K562 (cell line): Measurements from ENCODE around the gene ACTN4. TPM values are rescaled to one million over a fixed set of nuclear protein-coding genes. Genes with fewer than 3 reads are reported as not detected.

ENCODE experiments used
- ATAC-seq: fragments of 200-7000 bp; cut with Tn5 transposase; 3 replicates; pipeline ENCODE4 v1.9.1; 2020; ENCODE audit warnings: moderate library complexity
- BruUV-seq: library from RNA; stranded (reverse); fragments of 400-500 nt; replicated peaks from 2 replicates; lab custom pipeline; 2021; lab: Mats Ljungman, UMichigan
- CTCF ChIA-PET: fragments of 300-600 bp; formaldehyde crosslinking; extraction: SDS; loops from one replicate; lab custom pipeline; 2021; ENCODE audit warnings: low intra/inter-chr PET ratio; lab: Yijun Ruan, JAX
- POLR2A ChIA-PET: fragments of 300-600, 350-650 bp; sonication (Branson Sonifier 250); formaldehyde crosslinking; extraction: SDS; loops from one replicate; lab custom pipeline; 2021; ENCODE audit warnings: antibody characterized with exemption, inconsistent platforms; lab: Yijun Ruan, JAX
- DNase-seq, 4 experiments: peaks; one replicate each; pipeline versions ENCODE4 v3.0.0 to v3.0.0-alpha.2; 2011 to 2018; ENCODE audit warnings: low spot score in 3 of 4, mixed read lengths in 3 of 4; ENCODE audit errors: extremely low read depth in 1 of 4
- FAIRE-seq: peaks from 2 replicates; lab custom pipeline; 2011; peaks lifted over from hg19 to GRCh38; lab: Jason Lieb, UNC
- H2AFZ ChIP-seq: 2 replicates; pipeline ENCODE4 v1.6.0; 2011; ENCODE audit warnings: low read depth, low read length, control low read depth, inconsistent platforms
- H3K27ac ChIP-seq: fragments of 200-600 bp; 3 replicates; pipeline ENCODE4 v1.8.0; 2011; ENCODE audit warnings: low read depth, mild to moderate bottlenecking, control low read depth, inconsistent platforms, low read length, moderate library complexity, mixed read lengths; ENCODE audit errors: extremely low read depth
- H3K27me3 ChIP-seq, 2 experiments: fragments of 300-600 bp in 1 of 2; 2 replicates in 1 of 2; 3 replicates in 1 of 2; pipeline versions ENCODE4 v1.6.0 to v1.8.0; 2011; ENCODE audit warnings: inconsistent platforms in 2 of 2, low read length in 2 of 2, mild to moderate bottlenecking in 1 of 2, mixed read lengths in 1 of 2, moderate library complexity in 1 of 2; ENCODE audit not compliant: control insufficient read depth in 2 of 2, insufficient read depth in 2 of 2
- H3K36me3 ChIP-seq: fragments of 300-600 bp; 3 replicates; pipeline ENCODE4 v1.8.0; 2011; ENCODE audit warnings: mild to moderate bottlenecking, low read length, inconsistent platforms; ENCODE audit not compliant: control insufficient read depth, insufficient read depth
- H3K4me1 ChIP-seq, 2 experiments: fragments of 200-600 bp in 1 of 2; replicated peaks in 1 of 2; 2 replicates in 1 of 2; 3 replicates in 1 of 2; pipeline versions ENCODE4 v1.5.1 to v1.8.0; 2011; ENCODE audit warnings: inconsistent platforms in 2 of 2, low read length in 2 of 2, mild to moderate bottlenecking in 1 of 2, mixed read lengths in 1 of 2, moderate library complexity in 1 of 2; ENCODE audit not compliant: control insufficient read depth in 2 of 2, insufficient read depth in 2 of 2
- H3K4me2 ChIP-seq: 2 replicates; pipeline ENCODE4 v1.6.1; 2011; ENCODE audit warnings: low read length, control low read depth, inconsistent platforms, mixed read lengths; ENCODE audit not compliant: insufficient read depth
- H3K4me3 ChIP-seq: fragments of 200-600 bp; sonication (generic), shearing (Covaris generic); 2 replicates; pipeline ENCODE4 v1.5.1; 2016; ENCODE audit warnings: control low read depth, inconsistent platforms
- H3K79me2 ChIP-seq: fragments of 200-600 bp; 3 replicates; pipeline ENCODE4 v1.8.0; 2011; ENCODE audit warnings: low read length, inconsistent platforms; ENCODE audit not compliant: control insufficient read depth, insufficient read depth
- H3K9ac ChIP-seq, 2 experiments: 2 replicates each; pipeline versions ENCODE4 v1.6.0 to v1.6.1; 2011; ENCODE audit warnings: low read depth in 2 of 2, low read length in 2 of 2, control low read depth in 1 of 2, inconsistent platforms in 1 of 2, mild to moderate bottlenecking in 1 of 2, mixed read lengths in 1 of 2; ENCODE audit not compliant: insufficient read depth in 1 of 2
- H3K9me1 ChIP-seq: one replicate; pipeline ENCODE4 v1.6.0; 2011; ENCODE audit warnings: inconsistent platforms, mild to moderate bottlenecking, low read length, moderate library complexity; ENCODE audit not compliant: control insufficient read depth, insufficient read depth
- H3K9me3 ChIP-seq: replicated peaks from 2 replicates; pipeline ENCODE4 v1.5.1; 2011; ENCODE audit warnings: low read depth, low read length, inconsistent platforms; ENCODE audit not compliant: control insufficient read depth, insufficient read depth
- H4K20me1 ChIP-seq: replicated peaks from 2 replicates; pipeline ENCODE4 v1.6.1; 2011; ENCODE audit warnings: low read length, inconsistent platforms, mixed read lengths; ENCODE audit not compliant: control insufficient read depth, insufficient read depth
- CCNT2 ChIP-seq: IDR thresholded peaks from 2 replicates; pipeline ENCODE4 v1.6.1; 2011; ENCODE audit warnings: borderline replicate concordance, low read depth, mild to moderate bottlenecking, moderate library complexity, mixed read lengths, low read length; ENCODE audit not compliant: insufficient read length; ENCODE audit errors: extremely low read depth
- CEBPG ChIP-seq, 3 experiments: fragments of 200-800 bp in 1 of 3; sonication (Bioruptor generic) in 1 of 3; sonication (generic) in 1 of 3; formaldehyde crosslinking in 1 of 3; IDR thresholded peaks in 2 of 3; conservative IDR thresholded peaks in 1 of 3; 2 replicates each; pipeline versions ENCODE4 v1.6.1 to v1.8.0; 2016 to 2022; ENCODE audit warnings: missing compliant biosample characterization in 2 of 3, missing genetic modification characterization in 2 of 3, mild to moderate bottlenecking in 1 of 3, missing genetic modification reagents in 1 of 3
- CREM ChIP-seq: IDR thresholded peaks from 2 replicates; pipeline ENCODE4 v1.6.1; 2014; ENCODE audit warnings: antibody characterized with exemption, low read depth
- CXXC5 ChIP-seq: fragments of 250-450 bp; sonication (Bioruptor Pico); IDR thresholded peaks from 2 replicates; pipeline ENCODE4 v1.8.0; 2022; ENCODE audit warnings: inconsistent platforms, mild to moderate bottlenecking, moderate library complexity
- DDX20 ChIP-seq: fragments of 450-650 bp; IDR thresholded peaks from 2 replicates; pipeline ENCODE4 v1.6.1; 2016; ENCODE audit warnings: missing genetic modification characterization, low read depth, mild to moderate bottlenecking, missing compliant biosample characterization, moderate library complexity
- EGR1 ChIP-seq: fragments of 450-650 bp; conservative IDR thresholded peaks from 2 replicates; pipeline ENCODE4 v1.6.1; 2017; ENCODE audit warnings: mild to moderate bottlenecking
- HMGN3 ChIP-seq: IDR thresholded peaks from 2 replicates; pipeline ENCODE4 v1.6.1; 2011; ENCODE audit warnings: borderline replicate concordance, low read depth, mild to moderate bottlenecking, mixed read lengths, low read length; ENCODE audit not compliant: insufficient read length; ENCODE audit errors: extremely low read depth
- HNRNPL ChIP-seq: fragments of 200-400 bp; formaldehyde crosslinking; IDR thresholded peaks from 2 replicates; pipeline ENCODE4 v1.6.1; 2017; ENCODE audit warnings: low read depth, mild to moderate bottlenecking, low read length
- KLF13 ChIP-seq: fragments of 450-650 bp; IDR thresholded peaks from 2 replicates; pipeline ENCODE4 v1.6.1; 2016; ENCODE audit warnings: missing genetic modification characterization, low read depth, mild to moderate bottlenecking, missing compliant biosample characterization, moderate library complexity, borderline replicate concordance
- NCOA6 ChIP-seq: fragments of 450-650 bp; IDR thresholded peaks from 2 replicates; pipeline ENCODE4 v1.6.1; 2017; ENCODE audit warnings: mild to moderate bottlenecking
- NFIC ChIP-seq: fragments of 450-650 bp; IDR thresholded peaks from 2 replicates; pipeline ENCODE4 v1.6.1; 2017; ENCODE audit warnings: mild to moderate bottlenecking, inconsistent platforms
- NR2C2 ChIP-seq, 2 experiments: fragments of 200-800 bp in 1 of 2; sonication (Bioruptor generic) in 1 of 2; sonication (generic) in 1 of 2; formaldehyde crosslinking in 1 of 2; IDR thresholded peaks; 2 replicates each; pipeline versions ENCODE4 v1.6.1 to v1.8.0; 2016 to 2022; ENCODE audit warnings: mild to moderate bottlenecking in 1 of 2, missing compliant biosample characterization in 1 of 2, missing genetic modification characterization in 1 of 2, missing genetic modification reagents in 1 of 2
- RB1 ChIP-seq: fragments of 450-650 bp; IDR thresholded peaks from 2 replicates; pipeline ENCODE4 v1.6.1; 2017; ENCODE audit warnings: low read depth, mild to moderate bottlenecking
- ZBTB7A ChIP-seq: IDR thresholded peaks from 2 replicates; pipeline ENCODE4 v1.6.1; 2011; ENCODE audit warnings: low read depth, mild to moderate bottlenecking, low read length, moderate library complexity, borderline replicate concordance; ENCODE audit not compliant: control insufficient read depth
- ZFP30 ChIP-seq: fragments of 250-450 bp; sonication (Bioruptor Pico); IDR thresholded peaks from 2 replicates; pipeline ENCODE4 v1.8.0; 2022; ENCODE audit warnings: moderate library complexity, mild to moderate bottlenecking, inconsistent platforms, borderline replicate concordance
- WGBS: fragments of 100-300 bp; shearing (Covaris generic); methylation state at CpG from one replicate; pipeline ENCODE4 v1.1.6; 2016; ENCODE audit warnings: low coverage, mixed read lengths; ENCODE audit not compliant: insufficient coverage; ENCODE audit errors: missing lambda C conversion rate; 5-methylcytosine and 5-hydroxymethylcytosine counted together
- in situ Hi-C: fragments of 300-500 bp; cut with MboI; formaldehyde crosslinking; loops from 4 replicates; pipeline ENCODE4 v1.15.0; 2018; ENCODE audit warnings: inconsistent platforms, mixed read lengths
- intact Hi-C: fragments of 100-400 bp; cut with micrococcal nuclease; formaldehyde crosslinking; loops from 2 replicates; pipeline ENCODE4 v1.14.2; 2022
- polyA plus RNA-seq, 8 experiments: library from polyadenylated mRNA; depleted of rRNA in 4 of 8; stranded (reverse) in 5 of 8; unstranded in 3 of 8; fragments of >200 nt; fragmentation: Nextera tagmentation in 2 of 8; fragmentation: Illumina TruSeq in 1 of 8; extraction: Ambion mirVana in 2 of 8; extraction: Trizol in 1 of 8; gene quantifications; 2 replicates each; pipeline versions ENCODE4 v1.2.1 to v1.2.3, GENCODE V29; 2011 to 2014; ENCODE audit warnings: inconsistent platforms in 1 of 8, missing spikeins in 1 of 8
- total RNA-seq, 7 experiments: library from RNA; depleted of rRNA in 6 of 7; stranded (reverse); fragments of >200 nt in 6 of 7; fragmentation: Illumina TruSeq in 2 of 7; extraction: Trizol in 2 of 7; gene quantifications; 2 replicates each; pipeline versions ENCODE4 v1.2.1 to v1.2.3, GENCODE V29; 2011 to 2021; ENCODE audit warnings: low replicate concordance in 1 of 7
- TF ChIP-seq, protein P1 (sequence below), 2 experiments: IDR thresholded peaks; 2 replicates each; pipeline ENCODE4 v1.6.1; 2011; ENCODE audit warnings: borderline replicate concordance in 1 of 2, control low read depth in 1 of 2, low read depth in 1 of 2, low read length in 1 of 2, mild to moderate bottlenecking in 1 of 2, mixed read lengths in 1 of 2, moderate library complexity in 1 of 2; ENCODE audit not compliant: insufficient read depth in 1 of 2, insufficient read length in 1 of 2, poor library complexity in 1 of 2, severe bottlenecking in 1 of 2; ENCODE audit errors: extremely low read depth in 1 of 2
- TF ChIP-seq, protein P2 (sequence below): fragments of 250-450 bp; sonication (Bioruptor Pico); IDR thresholded peaks from 2 replicates; pipeline ENCODE4 v1.5.0; 2022; ENCODE audit warnings: mild to moderate bottlenecking

The ACTN4 gene
- total and polyA plus RNA-seq, 9 of the 15 experiments (the other 6 are each of a cell fraction or from before 2014, with no cell fraction given) = 3.1 to 385 (median 125) TPM

DNA sequence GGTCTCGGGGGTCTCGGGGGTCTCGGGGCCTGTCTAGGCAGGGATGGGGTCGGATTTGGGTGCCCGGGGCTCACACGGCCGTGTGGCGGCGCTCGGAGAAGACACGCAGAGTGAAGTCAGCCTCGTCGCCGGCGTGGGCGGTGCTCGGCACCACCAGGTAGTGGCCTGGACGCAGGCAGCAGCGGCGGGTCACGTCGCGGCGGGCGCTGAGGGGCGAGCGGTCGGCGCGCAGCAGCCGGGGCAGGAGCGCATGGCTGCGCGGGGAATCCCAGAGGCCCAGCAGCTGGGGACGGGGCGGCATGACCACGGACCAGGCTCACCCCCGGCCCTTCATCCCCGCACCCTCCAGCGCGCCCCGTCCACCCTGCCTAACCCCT, 88.6 kb downstream of the ACTN4 start:
- ChIA-PET POLR2A (no interaction called here), CTCF (no interaction called here)
- Histone ChIP-seq H2AFZ (peak overlapping the region; percentile 83), H3K4me1 (peaks cover 19 to 58% of the 10 kb centered on the region in 2 experiments; a peak in 4 of 5 replicates), H3K27me3 (no peaks in the 10 kb centered on the region), H3K4me3 (peak overlapping the region; percentile 49), H3K9me1 (no peaks in the 10 kb centered on the region), H3K27ac (peak overlapping the region; percentile 66; the same call in 2 of the 3 replicates), H3K9ac (peak overlapping the region; percentile 41 to 92; a peak in 3 of 4 replicates), H3K4me2 (peak overlapping the region; percentile 73; the same call in 1 of the 2 replicates), H3K36me3 (peaks cover 13% of the 10 kb centered on the region; the same call in 1 of the 3 replicates), H3K79me2 (peaks cover 8% of the 10 kb centered on the region; the same call in 1 of the 3 replicates), H3K9me3 (no peaks in the 10 kb centered on the region), H4K20me1 (0 out of 2 replicates have a peak, but pooled peaks cover 3% of the 10 kb centered on the region)
- in situ Hi-C loops = no loop called here
- intact Hi-C loops = loop anchor here (5.0 to 10.0 kb wide), 3 partner anchors 96 to 199 kb away; partner anchors contain the start of genes ECH1, MRPS12 and SARS2
- peak; percentile 82 for ATAC-seq
- DNase-seq = peak; percentile 71 to 84 (median 72)
- 0% methylated on average over 10 of the region's 42 CpGs for WGBS
- BruUV-seq = no TSS peak
- no peak for FAIRE-seq
- TF ChIP-seq RB1 (peak; percentile 58), CXXC5 (CRISPR knock-in tag) (peak; percentile 70), NFIC (peak; percentile 68), HMGN3 (peak; percentile 46), KLF13 (tag) (no peak), DDX20 (tag) (no peak), ZFP30 (CRISPR knock-in tag) (no peak), NCOA6 (peak; percentile 95), HNRNPL (0 out of 2 replicates have a peak, but pooled peaks have one; percentile 25), NR2C2 (CRISPR knock-in tag; IDR thresholded peaks at IDR 0.05) (no peak), NR2C2 (tag; IDR thresholded peaks at IDR 0.05) (peak; percentile 45; the same call in 1 of the 2 replicates), CEBPG (CRISPR knock-in tag; IDR thresholded peaks at IDR 0.05) (0 out of 2 replicates have a peak, but pooled peaks have one; percentile 0), CEBPG (tag; conservative IDR thresholded peaks at IDR 0.05 in 1 of 2, IDR thresholded peaks at IDR 0.05 in 1 of 2) (no peak), EGR1 (peak; percentile 84), CREM (peak; percentile 48; the same call in 1 of the 2 replicates), ZBTB7A (peak; percentile 99), CCNT2 (peak; percentile 54)
- TF ChIP-seq, protein P1, sequence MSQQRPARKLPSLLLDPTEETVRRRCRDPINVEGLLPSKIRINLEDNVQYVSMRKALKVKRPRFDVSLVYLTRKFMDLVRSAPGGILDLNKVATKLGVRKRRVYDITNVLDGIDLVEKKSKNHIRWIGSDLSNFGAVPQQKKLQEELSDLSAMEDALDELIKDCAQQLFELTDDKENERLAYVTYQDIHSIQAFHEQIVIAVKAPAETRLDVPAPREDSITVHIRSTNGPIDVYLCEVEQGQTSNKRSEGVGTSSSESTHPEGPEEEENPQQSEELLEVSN (IDR thresholded peaks at IDR 0.05; ENCODE audit: borderline replicate concordance in 1 of 2, extremely low read depth in 1 of 2, insufficient read depth in 1 of 2, insufficient read length in 1 of 2, low read depth in 1 of 2, low read length in 1 of 2, poor library complexity in 1 of 2, severe bottlenecking in 1 of 2) = peak; percentile 22 to 47
- TF ChIP-seq, protein P2, sequence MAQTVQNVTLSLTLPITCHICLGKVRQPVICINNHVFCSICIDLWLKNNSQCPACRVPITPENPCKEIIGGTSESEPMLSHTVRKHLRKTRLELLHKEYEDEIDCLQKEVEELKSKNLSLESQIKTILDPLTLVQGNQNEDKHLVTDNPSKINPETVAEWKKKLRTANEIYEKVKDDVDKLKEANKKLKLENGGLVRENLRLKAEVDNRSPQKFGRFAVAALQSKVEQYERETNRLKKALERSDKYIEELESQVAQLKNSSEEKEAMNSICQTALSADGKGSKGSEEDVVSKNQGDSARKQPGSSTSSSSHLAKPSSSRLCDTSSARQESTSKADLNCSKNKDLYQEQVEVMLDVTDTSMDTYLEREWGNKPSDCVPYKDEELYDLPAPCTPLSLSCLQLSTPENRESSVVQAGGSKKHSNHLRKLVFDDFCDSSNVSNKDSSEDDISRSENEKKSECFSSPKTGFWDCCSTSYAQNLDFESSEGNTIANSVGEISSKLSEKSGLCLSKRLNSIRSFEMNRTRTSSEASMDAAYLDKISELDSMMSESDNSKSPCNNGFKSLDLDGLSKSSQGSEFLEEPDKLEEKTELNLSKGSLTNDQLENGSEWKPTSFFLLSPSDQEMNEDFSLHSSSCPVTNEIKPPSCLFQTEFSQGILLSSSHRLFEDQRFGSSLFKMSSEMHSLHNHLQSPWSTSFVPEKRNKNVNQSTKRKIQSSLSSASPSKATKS = no peak
